Dedifferentiated amniotic fluid mesenchymal stem cell (primary cell): ENCODE data around the gene RTKN.

Source experiments
- DNase-seq: peaks from one replicate; pipeline ENCODE4 v3.0.0-alpha.2; 2016; ENCODE audit errors: extremely low spot score

RTKN gene

GRCh38 chr2:74379851-74380789 lies 61.6 kb downstream of the RTKN start, which contains the start of gene DCTN1:
DCTN1 (minus strand) TSS chr2:74380311; CDS start chr2:74380037, 274 bp downstream.
- peak; percentile 55 for DNase-seq

GRCh38 chr2:74378007-74378406 lies 63.7 kb downstream of the RTKN start:
- DNase-seq, result no peak

GRCh38 chr2:74375838-74376237 lies 65.9 kb downstream of the RTKN start:
- no peak for DNase-seq
